Mesendoderm (in vitro differentiated cells): ENCODE measurements around the gene BORCS8. TPM values are rescaled to one million over a fixed set of nuclear protein-coding genes. Genes with fewer than 3 reads are reported as not detected.

Source experiments
- DNase-seq: peaks from one replicate; pipeline ENCODE4 v3.0.0; 2013
- H2AK5ac ChIP-seq: 2 replicates; pipeline ENCODE4 v1.6.1; 2013; ENCODE audit warnings: low read length, inconsistent platforms
- H2BK120ac ChIP-seq: 2 replicates; pipeline ENCODE4 v1.6.1; 2013; ENCODE audit warnings: low read depth, mild to moderate bottlenecking, low read length, moderate library complexity, mixed read lengths
- H2BK15ac ChIP-seq: replicated peaks from 2 replicates; pipeline ENCODE4 v1.6.1; 2013; ENCODE audit warnings: low read depth, mild to moderate bottlenecking, moderate library complexity
- H2BK5ac ChIP-seq: 2 replicates; pipeline ENCODE4 v1.6.1; 2013; ENCODE audit warnings: low read length, inconsistent platforms
- H3K18ac ChIP-seq: 2 replicates; pipeline ENCODE4 v1.6.1; 2013; ENCODE audit warnings: mild to moderate bottlenecking, low read length, mixed read lengths
- H3K23ac ChIP-seq: one replicate; pipeline ENCODE4 v1.6.1; 2013; ENCODE audit warnings: low read length
- H3K27ac ChIP-seq: 2 replicates; pipeline ENCODE4 v1.5.1; 2013; ENCODE audit warnings: low read depth, mild to moderate bottlenecking, inconsistent platforms, low read length, moderate library complexity
- H3K27me3 ChIP-seq: 2 replicates; pipeline ENCODE4 v1.6.1; 2013; ENCODE audit warnings: low read length, control low read depth, mild to moderate bottlenecking, inconsistent platforms; ENCODE audit not compliant: insufficient read depth, poor library complexity
- H3K36me3 ChIP-seq: 2 replicates; pipeline ENCODE4 v1.6.1; 2013; ENCODE audit warnings: low read length, inconsistent platforms; ENCODE audit not compliant: control insufficient read depth, insufficient read depth
- H3K4ac ChIP-seq: one replicate; pipeline ENCODE4 v1.6.1; 2013; ENCODE audit warnings: low read depth, mild to moderate bottlenecking, low read length, moderate library complexity
- H3K4me1 ChIP-seq: 2 replicates; pipeline ENCODE4 v1.6.1; 2013; ENCODE audit warnings: low read depth, low read length, inconsistent platforms; ENCODE audit not compliant: control insufficient read depth
- H3K4me2 ChIP-seq: 2 replicates; pipeline ENCODE4 v1.6.1; 2013; ENCODE audit warnings: low read length
- H3K4me3 ChIP-seq: 2 replicates; pipeline ENCODE4 v1.5.1; 2013; ENCODE audit warnings: mild to moderate bottlenecking, low read length
- H3K56ac ChIP-seq: one replicate; pipeline ENCODE4 v1.6.1; 2013; ENCODE audit warnings: low read length
- H3K79me1 ChIP-seq: 2 replicates; pipeline ENCODE4 v1.6.1; 2013; ENCODE audit warnings: low read length, inconsistent platforms
- H3K79me2 ChIP-seq: 2 replicates; pipeline ENCODE4 v1.6.1; 2013; ENCODE audit warnings: mild to moderate bottlenecking, low read length; ENCODE audit not compliant: control insufficient read depth, insufficient read depth
- H3K9ac ChIP-seq: 2 replicates; pipeline ENCODE4 v1.6.1; 2013; ENCODE audit warnings: low read length, inconsistent platforms
- H4K5ac ChIP-seq: one replicate; pipeline ENCODE4 v1.6.1; 2013; ENCODE audit warnings: low read length
- H4K8ac ChIP-seq: one replicate; pipeline ENCODE4 v1.6.1; 2013; ENCODE audit warnings: low read depth, mild to moderate bottlenecking, control low read depth, low read length, moderate library complexity
- WGBS: extraction: QIAGEN DNeasy Blood & Tissue Kit; methylation state at CpG from one replicate; pipeline ENCODE4 v1.1.7; 2013; ENCODE audit warnings: low lambda C conversion rate, missing lambda C conversion rate; ENCODE audit not compliant: insufficient coverage; ENCODE audit errors: extremely low coverage; 5-methylcytosine and 5-hydroxymethylcytosine counted together
- polyA plus RNA-seq, 2 experiments: library from polyadenylated mRNA; stranded (reverse); fragments of 200-250 nt; gene quantifications; one replicate each; pipeline ENCODE4 v1.2.3, GENCODE V29; 2013

Gene BORCS8
- polyA plus RNA-seq (2013, experiment 1 of 2): 14.8 TPM
- polyA plus RNA-seq (2013, experiment 2 of 2): 13.9 TPM

DNA sequence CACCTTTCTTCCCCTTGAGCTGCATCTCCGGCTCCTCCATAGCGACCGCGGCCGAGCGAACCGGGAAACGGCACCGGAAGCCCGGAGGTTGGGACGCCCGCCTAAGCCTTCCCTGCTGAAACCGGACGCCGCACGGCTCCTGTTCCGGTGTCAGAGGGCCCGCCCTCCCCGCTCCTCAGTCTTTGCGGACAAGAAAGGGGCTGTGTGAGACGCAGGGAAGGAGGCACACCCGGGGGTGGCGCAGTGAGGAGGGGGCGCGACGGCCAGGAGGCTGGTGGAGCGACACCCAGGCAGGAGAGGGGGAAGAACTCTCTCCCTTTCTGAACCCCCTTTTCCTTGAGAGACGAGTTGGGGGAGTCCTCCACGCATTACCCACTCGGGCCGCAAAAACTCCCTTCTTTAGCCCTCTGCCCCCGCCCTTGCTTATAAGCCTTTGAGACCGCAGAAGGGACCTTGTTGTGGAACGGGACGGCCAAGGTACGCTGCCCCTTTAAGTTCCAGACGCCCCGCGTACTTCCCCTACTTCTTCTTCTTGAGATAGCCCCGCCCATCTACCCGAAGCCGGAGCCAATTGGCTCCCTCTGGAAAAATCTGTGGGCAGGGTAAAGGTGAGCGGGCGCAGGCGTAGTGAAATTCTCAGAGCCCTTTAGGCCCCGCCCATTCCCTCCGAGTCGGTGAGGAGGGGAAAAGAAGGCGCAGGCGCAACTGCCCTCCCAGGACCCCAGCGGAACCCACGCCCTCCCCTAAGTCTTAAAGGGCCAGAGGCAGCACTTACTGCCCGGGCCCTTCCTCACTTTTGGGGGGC is at the start of gene BORCS8, which contains the start of gene RFXANK:
BORCS8 (minus strand) TSS at position 75 of the 805 bp plus-strand sequence; CDS start at position 40, 35 bp downstream.
RFXANK (plus strand) TSS at position 181 of the 805 bp plus-strand sequence. CDS start 1,689 bp downstream, outside the sequence.
- no peaks in the 10 kb centered on the region for H3K4me1 ChIP-seq
- H3K79me2 ChIP-seq: peaks cover 4% of the 10 kb centered on the region
- H2AK5ac ChIP-seq: no peak within 1 kb of the TSS
- peak within 1 kb of the TSS; percentile 95 for H3K18ac ChIP-seq
- peaks cover 2% of the 10 kb centered on the region for H3K36me3 ChIP-seq
- no peak within 1 kb of the TSS for H4K5ac ChIP-seq
- H3K4me2 ChIP-seq: peak within 1 kb of the TSS; percentile 94
- H3K4me3 ChIP-seq: peak within 1 kb of the TSS; percentile 98
- H3K56ac ChIP-seq: peak within 1 kb of the TSS; percentile 100
- H2BK5ac ChIP-seq: peak within 1 kb of the TSS; percentile 92
- WGBS: no CpG with 5 or more reads among the region's 53 CpGs
- H3K79me1 ChIP-seq: peaks cover 9% of the 10 kb centered on the region
- DNase-seq: peak; percentile 100
- H2BK120ac ChIP-seq: no peak within 1 kb of the TSS
- peak within 1 kb of the TSS; percentile 92 for H3K4ac ChIP-seq
- H2BK15ac ChIP-seq: no peak within 1 kb of the TSS
- H3K27me3 ChIP-seq: no peaks in the 10 kb centered on the region
- no peak within 1 kb of the TSS for H4K8ac ChIP-seq
- H3K23ac ChIP-seq: peak within 1 kb of the TSS; percentile 59
- peak within 1 kb of the TSS; percentile 98 for H3K27ac ChIP-seq
- H3K9ac ChIP-seq: peak within 1 kb of the TSS; percentile 99

DNA sequence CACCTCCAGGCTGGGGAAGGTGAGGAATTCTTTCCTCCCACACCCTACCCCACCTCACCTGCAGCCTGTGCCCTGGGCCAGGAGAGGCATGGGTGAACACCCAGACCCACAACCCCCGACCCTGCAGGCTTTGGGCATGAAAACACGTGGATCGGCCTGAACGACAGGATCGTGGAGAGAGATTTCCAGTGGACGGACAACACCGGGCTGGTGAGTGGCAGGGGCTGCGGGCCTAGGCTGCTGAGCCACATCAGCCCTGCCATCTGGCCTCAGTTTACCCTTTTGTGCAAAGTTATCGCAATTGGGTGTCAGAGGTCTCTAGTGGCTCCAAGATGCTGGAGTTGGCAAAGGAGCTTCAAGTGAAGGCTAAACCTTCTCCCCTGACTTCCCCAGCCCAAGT is 48.5 kb upstream of the BORCS8 start:
- Histone ChIP-seq H2AK5ac (no peak overlapping the region), H3K27ac (no peak overlapping the region)
- WGBS: no CpG with 5 or more reads among the region's 9 CpGs

GRCh38 chr19:19239675-19240074 is 47.7 kb upstream of the BORCS8 start:
- no peaks in the 10 kb centered on the region for H3K79me2 ChIP-seq
- H2BK5ac ChIP-seq: no peak overlapping the region
- H4K5ac ChIP-seq: no peak overlapping the region
- no peaks in the 10 kb centered on the region for H3K79me1 ChIP-seq
- no peak overlapping the region for H2BK15ac ChIP-seq
- no peak overlapping the region for H3K4ac ChIP-seq
- H4K8ac ChIP-seq: no peak overlapping the region
- no peak for DNase-seq
- no peak overlapping the region for H2AK5ac ChIP-seq
- H3K27ac ChIP-seq: no peak overlapping the region
- no peak overlapping the region for H3K4me3 ChIP-seq
- no peaks in the 10 kb centered on the region for H3K36me3 ChIP-seq
- H3K9ac ChIP-seq: no peak overlapping the region
- no peak overlapping the region for H3K23ac ChIP-seq
- no peak overlapping the region for H3K18ac ChIP-seq
- H2BK120ac ChIP-seq: no peak overlapping the region
- H3K4me2 ChIP-seq: no peak overlapping the region
- H3K27me3 ChIP-seq: no peaks in the 10 kb centered on the region
- no peaks in the 10 kb centered on the region for H3K4me1 ChIP-seq
- no peak overlapping the region for H3K56ac ChIP-seq

More for the DNA sequence above, 48.5 kb upstream of the BORCS8 start:
- Histone ChIP-seq H2BK5ac (no peak overlapping the region), H3K79me1 (no peaks in the 10 kb centered on the region), H2BK120ac (no peak overlapping the region), H3K4me3 (no peak overlapping the region), H4K5ac (no peak overlapping the region), H3K4ac (no peak overlapping the region), H3K36me3 (no peaks in the 10 kb centered on the region), H3K9ac (no peak overlapping the region), H3K4me1 (no peaks in the 10 kb centered on the region), H3K56ac (no peak overlapping the region), H3K4me2 (no peak overlapping the region), H4K8ac (no peak overlapping the region), H2BK15ac (no peak overlapping the region), H3K18ac (no peak overlapping the region), H3K79me2 (no peaks in the 10 kb centered on the region), H3K27me3 (no peaks in the 10 kb centered on the region), H3K23ac (no peak overlapping the region)
- DNase-seq: no peak

DNA sequence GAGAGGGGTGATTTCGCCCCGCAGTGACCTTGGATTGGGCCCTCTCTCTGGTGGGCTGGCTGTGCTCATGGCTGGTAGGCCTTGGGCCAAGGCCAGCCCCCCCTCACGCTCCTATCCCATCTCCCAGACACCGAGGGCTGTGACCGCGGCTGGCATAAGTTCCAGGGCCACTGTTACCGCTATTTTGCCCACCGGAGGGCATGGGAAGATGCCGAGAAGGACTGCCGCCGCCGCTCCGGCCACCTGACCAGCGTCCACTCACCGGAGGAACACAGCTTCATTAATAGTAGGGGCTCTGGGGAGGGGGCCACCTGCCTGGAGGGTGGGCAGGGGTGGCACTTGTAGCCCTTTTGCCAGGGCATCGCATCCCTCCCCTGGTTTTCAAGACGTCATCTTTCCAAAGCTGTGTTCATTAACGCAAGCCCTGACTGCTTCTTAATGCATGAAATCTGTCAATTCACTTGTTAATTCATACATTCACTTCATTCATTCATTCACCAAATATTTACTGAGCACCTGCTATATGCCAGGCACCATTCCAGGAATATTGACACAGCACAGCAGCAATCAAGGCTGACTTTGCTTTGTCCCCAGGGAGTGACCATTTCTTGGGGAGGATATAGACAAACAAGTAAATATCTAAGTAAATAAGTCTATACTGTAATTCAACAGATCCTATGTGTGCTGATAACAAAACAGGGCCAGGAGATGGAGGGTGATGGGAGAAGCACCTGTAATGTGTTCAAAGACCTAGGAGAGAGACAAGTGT is 46.4 kb upstream of the BORCS8 start:
- Histone ChIP-seq H3K4ac (no peak overlapping the region), H3K4me3 (no peak overlapping the region), H3K18ac (no peak overlapping the region), H2AK5ac (no peak overlapping the region), H3K4me1 (no peaks in the 10 kb centered on the region), H3K36me3 (no peaks in the 10 kb centered on the region), H3K27ac (no peak overlapping the region), H2BK5ac (no peak overlapping the region), H3K79me1 (no peaks in the 10 kb centered on the region), H3K56ac (no peak overlapping the region), H2BK120ac (no peak overlapping the region), H4K5ac (no peak overlapping the region), H3K27me3 (no peaks in the 10 kb centered on the region), H3K23ac (no peak overlapping the region), H2BK15ac (no peak overlapping the region), H3K79me2 (no peaks in the 10 kb centered on the region), H4K8ac (no peak overlapping the region), H3K9ac (no peak overlapping the region), H3K4me2 (no peak overlapping the region)
- no CpG with 5 or more reads among the region's 18 CpGs for WGBS
- DNase-seq: no peak

DNA sequence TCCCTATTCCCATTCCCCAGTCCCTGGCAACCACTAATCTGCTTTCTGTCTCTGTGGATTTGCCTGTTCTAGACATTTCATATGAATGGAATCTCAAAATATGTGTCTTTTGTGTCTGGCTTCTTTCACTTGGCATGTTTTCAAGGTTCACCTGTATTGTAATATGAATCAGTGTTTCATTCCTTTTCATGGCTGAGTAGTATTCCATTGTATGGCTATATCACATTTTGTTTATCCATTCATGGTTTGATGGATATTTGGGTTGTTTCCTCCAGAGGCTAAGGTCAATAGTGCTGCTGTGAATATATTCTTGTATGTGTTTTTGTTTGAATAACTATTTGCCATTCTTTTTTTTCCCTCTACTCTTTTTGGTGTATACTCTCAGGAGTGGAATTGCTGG is 44.2 kb upstream of the BORCS8 start:
- no peak overlapping the region for H3K23ac ChIP-seq
- H3K9ac ChIP-seq: no peak overlapping the region
- H4K8ac ChIP-seq: no peak overlapping the region
- no peak overlapping the region for H2BK15ac ChIP-seq
- DNase-seq: no peak
- H3K4me1 ChIP-seq: no peaks in the 10 kb centered on the region
- H2BK120ac ChIP-seq: no peak overlapping the region
- H3K56ac ChIP-seq: no peak overlapping the region
- no peak overlapping the region for H2AK5ac ChIP-seq
- H3K27me3 ChIP-seq: no peaks in the 10 kb centered on the region
- no peak overlapping the region for H3K4ac ChIP-seq
- H3K4me2 ChIP-seq: no peak overlapping the region
- no peak overlapping the region for H4K5ac ChIP-seq
- no peak overlapping the region for H3K27ac ChIP-seq
- H2BK5ac ChIP-seq: no peak overlapping the region
- H3K79me2 ChIP-seq: no peaks in the 10 kb centered on the region
- no peaks in the 10 kb centered on the region for H3K36me3 ChIP-seq
- H3K4me3 ChIP-seq: no peak overlapping the region
- H3K79me1 ChIP-seq: no peaks in the 10 kb centered on the region
- H3K18ac ChIP-seq: no peak overlapping the region
